GM11168 (cell line): ENCODE data around the gene ZMYM3.
"Not testable (repeated sequence)": the region's sequence is repeated elsewhere in the genome, so short reads cannot be mapped to it uniquely, and the experiment has no call there.

ENCODE experiments used
- in situ Hi-C: fragments of 300-500 bp; cut with MboI; formaldehyde crosslinking; loops from one replicate; pipeline ENCODE4 v1.12.0; 2022; ENCODE audit warnings: low sequenced_read_pairs; ENCODE audit not compliant: unreplicated experiment

ZMYM3 gene

DNA sequence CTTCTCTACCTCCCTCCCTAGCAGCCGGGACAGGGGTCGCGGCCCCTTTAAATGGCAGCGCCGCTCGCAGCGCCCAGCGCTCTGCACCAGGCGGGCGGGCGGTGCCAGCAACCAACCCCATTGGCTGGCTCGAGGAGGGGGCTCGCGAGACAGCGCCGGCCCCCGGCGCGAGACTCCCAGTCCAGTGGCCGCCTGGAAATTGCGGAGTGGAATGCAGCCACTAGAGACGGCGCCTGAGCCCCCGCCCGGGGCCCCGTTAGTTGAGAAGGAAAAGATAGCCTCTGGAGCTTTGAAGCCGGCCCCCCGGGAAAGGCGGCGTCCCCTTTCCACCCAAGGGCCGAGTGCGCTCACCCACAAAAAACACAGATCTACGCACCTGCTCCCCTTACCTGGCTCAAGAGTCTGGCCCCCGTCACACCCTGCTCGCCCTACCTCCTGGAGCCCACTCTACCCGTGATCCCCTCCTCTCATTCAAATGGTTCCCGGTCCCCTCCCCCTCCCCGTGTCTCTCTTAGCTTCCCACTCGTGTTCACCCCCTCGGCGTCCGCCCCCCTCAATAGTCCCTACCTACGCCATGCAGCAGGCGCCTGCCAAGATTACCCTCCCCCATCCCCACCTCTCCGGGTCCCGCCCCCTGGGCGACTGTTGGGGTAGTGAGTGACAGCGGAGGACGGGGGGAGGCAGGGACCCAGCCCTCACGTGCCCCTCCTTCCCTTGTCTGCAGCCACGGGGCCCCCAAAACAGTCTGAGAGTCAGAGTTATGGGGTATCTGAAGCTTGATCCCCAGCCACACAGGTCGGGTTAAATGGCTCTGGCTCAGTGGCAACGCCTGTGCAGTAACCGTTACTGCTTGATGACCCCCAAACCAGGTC, at the start of gene ZMYM3:
Gene ZMYM3 (minus strand): TSS at position 49 of the 872 bp plus-strand sequence. CDS start 885 bp downstream, outside the sequence.
- in situ Hi-C loops: no loop called here

DNA sequence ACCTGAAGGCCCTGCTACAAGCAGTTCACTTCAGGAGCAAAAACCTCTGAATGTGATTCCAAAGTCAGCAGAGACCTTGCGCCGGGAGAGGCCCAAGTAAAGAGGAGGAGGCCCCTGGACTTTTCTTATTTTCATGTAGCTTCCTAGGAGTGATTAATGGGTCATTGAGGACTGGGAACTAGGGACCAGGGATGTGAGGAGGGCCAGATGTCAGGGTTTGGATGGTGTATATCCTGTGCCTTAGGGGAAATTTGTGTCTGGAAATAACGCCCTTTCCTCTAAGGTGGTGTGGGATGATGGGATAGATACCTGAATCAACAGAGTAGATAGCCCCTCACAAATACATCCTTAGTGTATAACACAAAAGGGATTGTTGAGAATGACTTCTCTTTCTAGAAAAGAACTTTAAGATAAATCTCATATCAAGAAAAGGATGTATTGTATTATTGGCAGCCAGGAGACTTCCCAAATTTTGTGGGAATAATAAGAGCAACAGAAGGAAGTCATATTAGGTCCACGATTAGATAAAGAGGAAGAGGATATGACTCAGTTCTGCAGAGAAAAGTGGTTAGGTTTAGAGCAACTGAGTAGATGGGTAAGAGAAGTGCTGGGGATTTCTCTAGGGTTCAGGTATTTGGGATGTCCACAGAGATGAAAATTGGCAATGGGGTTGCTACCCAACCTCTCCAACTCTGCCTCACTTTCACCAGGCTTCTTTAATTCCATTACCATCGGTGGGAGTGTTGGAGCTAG, 48.7 kb upstream of the ZMYM3 start:
- in situ Hi-C loops: no loop called here

DNA sequence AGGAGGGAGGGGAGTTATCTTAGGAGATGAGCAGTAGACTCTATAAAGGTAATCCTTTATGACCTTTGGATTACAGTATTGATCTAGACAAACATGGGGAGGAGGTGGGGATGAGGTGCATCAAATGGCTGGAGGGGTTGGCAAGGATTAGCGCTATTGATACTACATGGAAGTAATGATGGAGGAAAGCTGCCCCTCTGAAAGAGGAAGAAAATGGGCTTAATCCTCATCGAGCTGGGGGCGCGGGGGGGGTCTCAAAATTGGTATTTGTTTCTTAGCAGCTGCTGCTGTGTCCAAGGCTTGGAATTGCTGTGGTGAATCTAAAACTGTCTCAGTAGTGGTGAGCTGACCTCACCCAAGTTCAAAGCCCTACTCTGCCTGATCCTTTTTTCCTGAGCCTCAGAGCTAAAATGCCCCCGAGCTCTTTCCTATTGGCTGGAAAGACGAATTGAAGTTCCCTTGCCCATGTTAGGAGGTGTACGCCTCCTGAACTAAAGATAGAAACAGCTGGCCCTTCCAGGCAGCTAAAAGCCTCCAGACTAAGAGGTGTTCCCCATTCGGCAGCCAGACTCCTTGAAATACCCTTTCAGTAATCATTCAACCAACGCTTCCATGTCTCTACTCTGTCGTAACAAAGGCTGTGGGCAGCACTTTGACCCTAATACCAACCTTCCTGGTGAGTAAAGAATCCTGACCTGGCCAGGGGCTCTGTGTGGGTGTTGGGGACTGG, 47.4 kb upstream of the ZMYM3 start, which contains the start of gene ITGB1BP2:
Gene ITGB1BP2 (plus strand): TSS at position 556 of the 730 bp plus-strand sequence. CDS start 57 bp downstream, at position 613.
- in situ Hi-C loops: no loop called here

DNA sequence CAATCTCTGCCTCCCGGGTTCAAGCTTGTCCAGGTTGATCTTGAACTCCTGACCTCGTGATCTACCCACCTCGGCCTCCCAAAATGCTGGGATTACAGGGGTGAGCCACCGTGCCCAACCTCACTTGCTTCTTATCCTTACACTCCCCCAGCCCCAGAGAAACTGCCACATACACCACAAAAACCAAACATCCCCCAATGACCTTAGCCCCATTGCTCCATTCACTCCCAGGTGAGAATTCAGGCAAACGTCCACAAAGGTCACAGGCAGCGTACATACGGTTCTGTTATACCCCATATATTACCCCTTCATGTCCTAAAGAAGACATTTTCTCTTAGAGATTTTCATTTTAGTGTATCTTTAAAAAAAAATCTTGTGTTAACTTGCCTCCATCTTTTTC, 46.6 kb upstream of the ZMYM3 start:
- in situ Hi-C loops: not testable (repeated sequence)

DNA sequence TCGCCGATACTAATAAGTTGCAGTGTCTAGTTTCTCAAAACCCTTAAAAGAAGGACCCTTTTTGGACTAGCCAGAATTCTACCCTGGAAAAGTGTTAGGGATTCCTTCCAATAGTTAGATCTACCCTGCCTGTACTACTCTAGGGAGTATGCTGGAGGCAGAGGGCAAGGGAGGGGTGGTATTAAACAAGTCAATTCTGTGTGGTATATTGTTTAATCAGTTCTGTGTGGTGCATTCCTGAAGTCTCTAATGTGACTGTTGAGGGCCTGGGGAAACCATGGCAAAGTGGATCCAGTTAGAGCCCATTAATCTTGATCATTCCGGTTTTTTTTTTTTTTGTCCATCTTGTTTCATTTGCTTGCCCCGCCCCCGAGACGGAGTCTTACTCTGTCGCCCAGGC, 46.1 kb upstream of the ZMYM3 start:
- in situ Hi-C loops: not testable (repeated sequence)

DNA sequence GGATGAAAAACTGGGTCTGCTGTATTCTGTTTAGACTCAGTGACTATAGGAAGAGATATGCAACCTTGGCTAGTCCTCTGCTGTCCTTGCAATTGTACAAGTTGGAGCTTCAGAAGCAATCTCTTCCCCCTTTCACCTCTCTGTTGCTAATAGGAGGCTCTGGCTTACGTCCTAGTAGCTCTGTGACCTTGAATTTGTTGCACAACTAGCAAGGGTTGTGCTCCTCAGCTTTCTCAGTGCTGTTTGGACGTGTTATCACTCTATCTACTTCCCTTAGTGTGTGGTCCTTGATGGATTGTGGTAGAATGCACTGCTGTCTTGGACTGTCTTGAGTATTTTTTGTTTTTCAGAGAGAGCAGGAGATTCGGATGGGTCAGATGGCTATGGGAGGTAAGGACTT, 44.2 kb upstream of the ZMYM3 start:
- in situ Hi-C loops: no loop called here

DNA sequence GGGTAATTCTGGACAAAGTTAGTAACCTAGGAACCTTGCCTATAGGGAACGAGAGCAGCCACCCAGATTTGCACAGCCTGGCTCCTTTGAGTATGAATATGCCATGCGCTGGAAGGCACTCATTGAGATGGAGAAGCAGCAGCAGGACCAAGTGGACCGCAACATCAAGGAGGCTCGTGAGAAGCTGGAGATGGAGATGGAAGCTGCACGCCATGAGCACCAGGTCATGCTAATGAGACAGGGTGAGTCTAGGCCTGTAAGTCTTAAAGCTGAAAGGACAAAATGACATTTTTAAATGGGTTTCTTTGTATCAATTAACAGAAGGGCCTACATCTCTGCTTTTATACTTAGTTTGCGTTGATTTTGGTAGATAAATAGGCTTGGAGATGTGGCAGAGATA, 42.9 kb upstream of the ZMYM3 start:
- in situ Hi-C loops: no loop called here

DNA sequence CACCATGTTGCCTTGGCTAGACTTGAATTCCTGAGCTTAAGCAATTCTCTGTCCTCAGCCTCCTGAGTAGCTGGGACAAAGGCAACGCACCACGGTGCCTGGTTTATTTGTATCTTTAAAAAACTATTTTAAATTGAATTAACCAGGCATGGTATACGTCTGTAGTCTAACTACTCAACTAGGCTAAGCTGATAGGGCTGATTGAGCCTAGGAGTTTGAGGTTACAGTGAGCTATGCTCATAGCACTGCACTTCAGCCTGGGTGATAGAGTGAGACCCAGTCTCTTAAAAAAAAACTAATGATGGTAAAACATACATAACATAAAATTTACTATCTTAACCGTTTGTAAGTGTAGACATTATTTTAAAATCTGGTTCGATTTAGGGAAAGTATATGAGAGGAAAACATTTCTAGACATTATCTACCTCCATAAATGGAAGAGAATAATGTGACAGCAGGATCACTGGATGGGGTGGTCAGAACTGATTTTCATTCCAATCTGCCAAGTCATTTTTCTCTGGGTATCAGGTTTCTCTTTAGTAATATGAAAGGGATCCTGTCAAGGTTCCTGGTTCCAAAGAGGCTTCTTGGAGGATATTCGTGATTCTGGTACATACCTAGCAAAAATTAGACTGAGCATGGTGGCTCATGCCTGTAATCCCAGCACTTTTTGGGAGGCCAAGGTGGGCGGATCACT, 38.9 kb upstream of the ZMYM3 start:
- in situ Hi-C loops: no loop called here

DNA sequence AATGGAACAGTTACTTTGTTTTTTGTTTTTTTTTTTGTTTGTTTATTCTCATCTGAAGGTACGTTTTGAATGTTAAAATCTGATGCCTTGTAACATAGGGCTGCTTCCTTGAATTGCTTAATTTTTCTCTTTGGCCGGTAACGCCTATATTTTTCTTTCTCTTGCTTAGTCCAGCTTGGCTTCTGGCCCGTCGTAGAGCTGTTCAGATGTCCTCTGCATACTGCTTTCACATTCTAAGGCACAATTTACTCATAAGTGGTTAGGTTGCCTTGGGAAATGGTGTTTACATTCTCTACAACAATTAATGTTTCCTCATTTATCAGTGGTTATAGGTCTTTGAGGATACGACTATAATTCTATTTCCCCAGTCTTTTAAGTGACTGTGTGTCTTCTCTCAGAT, 37.4 kb upstream of the ZMYM3 start:
- in situ Hi-C loops: no loop called here

DNA sequence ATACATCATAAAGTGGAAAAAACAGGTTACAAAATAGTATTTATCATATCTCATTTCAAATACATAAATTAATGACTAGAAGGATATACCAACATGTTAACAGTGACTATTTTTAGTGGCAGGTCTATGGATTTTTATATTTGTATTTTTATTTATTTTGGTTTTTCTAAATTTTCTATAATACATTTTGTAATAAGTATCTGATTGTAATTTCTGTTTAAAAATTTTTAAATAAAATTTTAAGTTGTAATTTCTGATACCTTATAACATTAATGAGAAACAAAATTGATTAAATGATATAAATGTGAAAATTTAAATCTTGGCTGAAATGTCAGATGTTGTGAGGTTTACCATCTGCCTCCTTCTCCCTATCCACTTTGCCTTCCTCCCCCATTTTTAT, 32.0 kb upstream of the ZMYM3 start:
- in situ Hi-C loops: no loop called here

DNA sequence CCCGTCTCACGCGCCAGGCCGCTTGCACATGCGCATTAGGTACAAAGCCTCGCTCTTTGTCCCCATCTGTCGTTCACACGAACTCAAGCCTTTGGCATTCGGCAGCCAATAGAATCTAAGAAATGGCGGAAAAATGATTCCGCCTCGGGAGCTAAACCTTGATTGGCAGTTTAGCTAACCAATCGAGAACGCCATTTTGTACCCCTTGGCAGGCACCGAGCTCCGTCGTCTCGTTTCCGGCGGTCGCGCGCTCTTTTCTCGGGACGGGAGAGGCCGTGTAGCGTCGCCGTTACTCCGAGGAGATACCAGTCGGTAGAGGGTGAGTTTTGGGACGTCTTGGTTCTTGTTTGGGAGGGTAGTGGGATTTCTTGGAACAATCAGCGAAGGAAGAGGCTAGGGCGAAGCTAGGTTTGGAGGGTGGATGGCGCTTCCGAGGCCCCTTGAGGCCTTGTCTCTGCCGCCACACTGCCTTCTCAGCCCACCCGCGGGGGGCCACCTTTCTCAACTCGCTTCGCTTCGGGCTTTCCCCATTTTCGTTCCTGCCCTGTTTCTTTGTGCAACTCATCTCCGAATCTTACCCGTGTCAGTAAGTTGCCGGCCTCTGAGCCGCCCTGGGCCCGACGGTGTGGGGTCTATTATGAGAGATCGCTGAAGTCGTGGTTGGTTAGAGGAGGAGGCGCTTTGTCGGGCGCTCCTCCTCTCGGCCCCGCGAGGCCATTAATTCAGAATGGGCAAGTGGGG, 29.6 kb upstream of the ZMYM3 start, which contains the start of gene NONO:
Gene NONO (plus strand): TSS at position 233 of the 741 bp plus-strand sequence. CDS start 7,003 bp downstream, outside the sequence.
- in situ Hi-C loops: no loop called here

DNA sequence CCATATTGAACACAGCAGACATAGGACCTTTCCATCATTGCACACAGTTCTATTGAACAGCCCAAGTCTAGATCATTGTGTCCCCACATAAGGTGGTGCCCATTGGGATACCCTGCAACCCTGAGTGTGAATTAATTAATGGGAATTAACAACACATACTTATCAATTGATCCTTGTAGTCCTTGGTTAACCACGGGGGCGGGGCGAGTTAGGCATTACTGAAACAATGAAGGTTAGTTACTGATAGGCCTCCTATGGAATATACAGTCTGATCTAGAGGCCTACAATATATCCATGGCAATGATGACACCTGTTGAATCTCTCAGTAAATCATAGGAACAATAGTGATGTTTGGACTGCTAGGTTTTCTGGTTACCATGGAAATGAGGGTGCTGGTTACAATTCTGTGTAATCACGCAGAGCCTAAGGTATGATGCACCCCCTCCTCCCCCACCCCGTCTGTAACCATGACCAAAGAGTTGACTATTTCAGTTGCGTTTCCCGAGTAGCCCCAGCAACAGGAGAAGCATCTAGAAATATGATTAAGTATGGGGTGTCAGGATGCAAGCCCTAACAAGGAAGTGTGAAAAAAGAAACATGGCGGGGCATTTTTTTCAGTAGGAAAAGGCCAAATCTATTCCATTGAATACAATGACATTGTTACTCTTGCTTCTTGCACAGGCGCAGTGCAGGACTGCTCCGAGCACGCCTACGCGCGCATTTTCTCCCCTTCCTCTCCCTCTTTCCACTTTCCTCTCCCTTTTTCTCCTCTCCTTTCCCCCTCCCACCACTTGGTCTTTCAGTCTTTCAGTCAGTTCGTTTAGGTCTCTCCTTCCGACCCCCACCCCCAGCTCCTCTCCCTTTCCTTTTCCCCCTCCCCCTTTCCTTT, 28.8 kb upstream of the ZMYM3 start:
- in situ Hi-C loops: no loop called here

DNA sequence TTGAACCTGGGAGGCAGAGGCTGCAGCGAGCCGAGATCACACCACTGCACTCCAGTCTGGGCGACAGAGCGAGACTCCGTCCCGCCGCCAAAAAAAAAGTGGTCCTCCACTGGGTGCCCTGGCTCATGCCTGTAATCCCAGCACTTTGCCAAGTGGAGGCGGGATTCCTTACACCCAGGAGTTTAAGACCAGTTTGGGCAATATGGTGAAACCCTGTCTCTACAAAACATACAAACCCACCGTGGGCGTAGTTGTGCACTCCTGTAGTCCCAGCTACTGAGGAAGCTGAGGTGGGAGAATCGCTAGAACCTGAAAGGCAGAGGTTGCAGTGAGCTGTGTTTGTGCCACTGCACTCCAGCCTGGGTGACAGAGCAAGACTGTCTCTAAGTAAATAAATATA, 27.4 kb upstream of the ZMYM3 start:
- in situ Hi-C loops: not testable (repeated sequence)

DNA sequence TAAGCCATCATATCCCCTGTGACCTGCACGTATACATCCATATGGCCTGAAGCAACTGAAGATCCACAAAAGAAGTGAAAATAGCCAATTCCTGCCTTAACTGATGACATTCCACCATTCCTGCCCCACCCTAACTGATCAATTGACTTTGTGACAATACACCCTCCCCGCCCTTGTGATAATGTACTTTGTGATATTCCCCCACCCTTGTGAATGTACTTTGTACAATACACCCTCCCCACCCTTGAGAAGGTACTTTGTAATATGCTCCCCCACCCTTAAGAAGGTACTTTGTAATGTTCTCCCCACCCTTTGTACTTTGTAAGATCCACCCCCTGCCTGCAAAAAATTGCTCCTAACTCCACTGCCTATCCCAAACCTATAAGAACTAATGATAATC, 18.4 kb upstream of the ZMYM3 start:
- in situ Hi-C loops: not testable (repeated sequence)

DNA sequence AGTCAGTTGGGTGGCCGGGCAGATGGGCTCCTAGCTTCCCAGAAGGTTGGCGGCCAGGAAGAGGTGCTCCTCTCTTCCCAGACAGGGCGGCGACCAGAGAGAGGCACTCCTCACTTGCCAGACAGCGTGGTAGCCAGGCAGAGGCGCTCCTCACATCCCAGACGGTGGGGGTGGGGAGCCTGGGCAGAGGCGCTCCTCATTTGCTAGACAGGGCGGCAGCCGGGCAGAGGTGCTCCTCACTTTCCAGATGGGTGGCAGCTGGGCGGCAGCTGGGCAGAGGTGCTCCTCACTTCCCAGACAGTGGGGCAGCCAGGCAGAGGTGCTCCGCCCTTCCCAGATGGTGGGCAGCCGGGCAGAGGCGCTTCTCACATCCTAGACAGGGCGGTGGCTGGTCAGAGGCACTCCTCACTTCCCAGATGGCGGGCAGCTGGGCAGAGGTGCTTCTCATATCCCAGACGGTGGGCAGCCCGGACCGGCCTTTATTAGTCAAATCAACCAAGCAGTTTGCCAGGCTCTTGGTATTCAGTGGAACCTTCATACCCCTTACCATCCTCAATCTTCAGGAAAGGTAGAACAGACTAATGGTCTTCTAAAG, 16.0 kb upstream of the ZMYM3 start:
- in situ Hi-C loops: no loop called here

DNA sequence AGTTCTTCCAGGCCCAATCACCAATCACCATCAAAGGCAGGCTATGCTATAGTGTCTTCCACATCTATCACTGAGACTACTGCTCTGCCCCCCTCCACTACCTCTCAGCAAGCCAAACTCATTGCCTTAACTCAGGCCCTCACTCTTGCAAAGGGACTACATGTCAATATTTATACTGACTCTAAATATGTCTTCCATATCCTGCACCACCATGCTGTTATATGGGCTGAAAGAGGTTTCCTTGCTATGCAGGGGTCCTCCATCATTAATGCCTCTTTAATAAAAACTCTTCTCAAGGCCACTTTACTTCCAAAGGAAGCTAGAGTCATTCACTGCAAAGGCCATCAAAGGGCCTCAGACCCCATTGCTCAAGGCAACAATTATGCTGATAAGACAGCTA, 14.7 kb upstream of the ZMYM3 start:
- in situ Hi-C loops: not testable (repeated sequence)

DNA sequence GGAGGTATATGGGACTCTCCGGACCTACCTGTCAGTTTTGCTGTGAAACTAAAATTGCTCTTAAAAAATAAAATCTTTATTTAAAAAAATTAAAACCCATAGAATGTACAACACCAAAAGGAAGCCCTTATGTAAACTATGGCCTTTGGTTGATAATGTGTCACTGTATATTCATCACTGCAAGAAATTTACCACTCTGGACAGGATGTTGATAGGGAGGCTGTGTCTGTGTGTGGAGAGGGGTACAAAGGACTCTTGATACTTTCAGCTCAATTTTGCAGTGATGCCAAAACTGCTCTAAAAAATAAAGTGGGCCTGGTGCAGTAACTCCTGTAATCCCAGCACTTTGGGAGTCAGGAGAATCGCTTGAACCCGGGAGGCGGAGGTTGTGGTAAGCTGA, 2.9 kb upstream of the ZMYM3 start:
- in situ Hi-C loops: no loop called here

DNA sequence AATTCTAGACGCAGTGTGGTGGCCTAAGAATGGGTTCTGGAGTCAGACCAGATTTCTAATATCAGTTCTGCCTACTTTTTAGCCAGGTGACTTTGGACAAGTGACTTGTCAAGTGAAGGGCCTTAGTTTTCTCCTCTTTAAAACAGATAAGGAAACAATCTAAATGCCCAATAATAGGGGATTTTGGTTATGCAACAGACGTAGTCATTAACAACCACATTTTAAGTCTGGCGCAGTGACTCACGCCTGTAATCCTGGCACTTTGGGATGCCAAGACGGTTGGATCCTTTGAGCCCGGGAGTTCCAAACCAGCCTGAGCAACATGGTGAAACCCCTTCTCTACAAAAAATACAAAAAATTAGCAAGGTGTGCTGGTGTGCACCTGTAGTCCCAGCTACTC, 2.1 kb upstream of the ZMYM3 start:
- in situ Hi-C loops: no loop called here
